Mesothelial cell of epicardium (in vitro differentiated cells): ENCODE results near the gene CTNNA3. TPM values are rescaled to one million over a fixed set of nuclear protein-coding genes. Genes with fewer than 3 reads are reported as not detected.

Experiments used
- DNase-seq, 2 experiments: peaks; one replicate each; pipeline ENCODE4 v3.0.0; 2021; ENCODE audit warnings: low spot score in 2 of 2; ENCODE audit not compliant: unreplicated experiment in 2 of 2
- H3K27ac Mint-ChIP-seq: 2 replicates; pipeline ENCODE4 v1.8.0; 2021; ENCODE audit warnings: mixed read lengths
- H3K27me3 Mint-ChIP-seq: 2 replicates; pipeline ENCODE4 v1.8.0; 2021; ENCODE audit warnings: low read depth, mixed read lengths
- H3K36me3 Mint-ChIP-seq: 2 replicates; pipeline ENCODE4 v1.8.0; 2021; ENCODE audit warnings: mixed read lengths
- H3K4me1 Mint-ChIP-seq: 2 replicates; pipeline ENCODE4 v1.8.0; 2021; ENCODE audit warnings: mixed read lengths
- H3K4me3 Mint-ChIP-seq: 2 replicates; pipeline ENCODE4 v1.8.0; 2021; ENCODE audit warnings: mild to moderate bottlenecking, moderate library complexity, mixed read lengths
- H3K9me3 Mint-ChIP-seq: 2 replicates; pipeline ENCODE4 v1.8.0; 2021; ENCODE audit warnings: mixed read lengths
- total RNA-seq: library from RNA; stranded (reverse); gene quantifications from 3 replicates; pipeline ENCODE4 v1.2.1, GENCODE V29; 2021
- TF ChIP-seq, protein P1 (sequence below): fragments of 200-600 bp; sonication (generic); IDR thresholded peaks from one replicate; pipeline ENCODE4 v1.5.0; 2021; ENCODE audit warnings: antibody characterized with exemption; ENCODE audit not compliant: unreplicated experiment

CTNNA3 gene
- total RNA-seq, 1 donor from 2014 or later: 14.2 TPM

DNA sequence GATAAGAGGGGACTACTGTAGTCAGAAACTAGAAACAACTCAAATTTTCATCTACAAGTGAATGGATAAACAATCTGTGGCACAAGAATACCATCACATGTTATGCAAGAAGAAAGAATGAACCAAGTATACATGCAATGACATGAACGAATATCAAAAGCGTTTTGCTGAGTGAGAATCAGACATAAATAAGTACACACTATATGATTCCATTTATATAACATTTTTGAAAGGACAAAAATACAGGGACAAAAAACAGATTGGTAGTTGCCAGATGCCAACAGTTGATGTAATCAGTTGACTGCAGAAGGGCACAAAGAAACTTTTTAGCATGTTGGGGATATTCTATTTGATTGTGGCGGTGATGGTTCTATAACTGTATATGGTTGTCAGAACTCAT, 33.6 kb downstream of the CTNNA3 start:
- Mint-ChIP-seq H3K9me3 (no peaks in the 10 kb centered on the region), H3K27me3 (no peaks in the 10 kb centered on the region), H3K4me3 (no peak overlapping the region), H3K36me3 (no peaks in the 10 kb centered on the region), H3K27ac (no peak overlapping the region), H3K4me1 (peaks cover 7% of the 10 kb centered on the region)
- TF ChIP-seq, protein P1, sequence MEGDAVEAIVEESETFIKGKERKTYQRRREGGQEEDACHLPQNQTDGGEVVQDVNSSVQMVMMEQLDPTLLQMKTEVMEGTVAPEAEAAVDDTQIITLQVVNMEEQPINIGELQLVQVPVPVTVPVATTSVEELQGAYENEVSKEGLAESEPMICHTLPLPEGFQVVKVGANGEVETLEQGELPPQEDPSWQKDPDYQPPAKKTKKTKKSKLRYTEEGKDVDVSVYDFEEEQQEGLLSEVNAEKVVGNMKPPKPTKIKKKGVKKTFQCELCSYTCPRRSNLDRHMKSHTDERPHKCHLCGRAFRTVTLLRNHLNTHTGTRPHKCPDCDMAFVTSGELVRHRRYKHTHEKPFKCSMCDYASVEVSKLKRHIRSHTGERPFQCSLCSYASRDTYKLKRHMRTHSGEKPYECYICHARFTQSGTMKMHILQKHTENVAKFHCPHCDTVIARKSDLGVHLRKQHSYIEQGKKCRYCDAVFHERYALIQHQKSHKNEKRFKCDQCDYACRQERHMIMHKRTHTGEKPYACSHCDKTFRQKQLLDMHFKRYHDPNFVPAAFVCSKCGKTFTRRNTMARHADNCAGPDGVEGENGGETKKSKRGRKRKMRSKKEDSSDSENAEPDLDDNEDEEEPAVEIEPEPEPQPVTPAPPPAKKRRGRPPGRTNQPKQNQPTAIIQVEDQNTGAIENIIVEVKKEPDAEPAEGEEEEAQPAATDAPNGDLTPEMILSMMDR: no peak
- no peak for DNase-seq

DNA sequence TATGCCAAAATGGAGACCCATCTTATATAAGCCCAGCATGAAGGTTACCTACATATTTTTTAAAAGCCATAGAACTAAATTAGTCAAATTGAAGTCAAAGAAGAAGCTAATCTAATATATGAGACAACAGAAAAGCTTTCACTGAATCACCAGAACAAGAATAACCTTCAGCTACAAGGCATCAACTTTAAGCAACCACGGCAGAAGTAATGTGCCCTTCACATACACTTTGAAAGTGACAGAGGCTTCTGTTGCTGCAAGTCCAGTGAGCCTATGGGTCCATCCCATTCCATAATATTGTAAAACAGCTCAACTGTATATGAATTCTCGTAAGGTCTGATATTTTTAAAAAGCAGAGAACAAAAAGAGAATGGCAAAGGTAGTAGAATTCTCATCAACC, 36.5 kb downstream of the CTNNA3 start:
- H3K4me3 Mint-ChIP-seq: no peak overlapping the region
- H3K9me3 Mint-ChIP-seq: no peaks in the 10 kb centered on the region
- H3K27ac Mint-ChIP-seq: no peak overlapping the region
- no peaks in the 10 kb centered on the region for H3K36me3 Mint-ChIP-seq
- no peaks in the 10 kb centered on the region for H3K27me3 Mint-ChIP-seq
- DNase-seq: no peak
- H3K4me1 Mint-ChIP-seq: peaks cover 2% of the 10 kb centered on the region
- TF ChIP-seq, protein P1: no peak

DNA sequence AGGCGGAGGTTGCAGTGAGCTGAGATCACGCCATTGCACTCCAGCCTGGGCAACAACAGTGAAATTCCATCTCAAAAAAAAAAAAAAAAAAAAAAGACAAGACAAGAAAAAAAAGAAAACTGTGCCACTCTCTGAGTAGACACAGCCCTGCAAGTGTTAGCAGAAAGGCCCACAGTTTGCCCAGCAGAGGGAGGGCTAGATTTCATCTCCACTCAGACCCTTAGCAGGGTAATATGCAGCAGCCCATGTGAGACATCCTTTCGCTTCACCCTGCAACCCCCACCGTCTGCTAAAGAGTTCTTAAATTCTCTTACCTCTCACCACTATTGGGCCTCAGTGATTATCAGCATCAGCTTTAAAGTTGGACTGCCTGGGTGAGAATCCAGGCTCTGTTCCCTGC, 38.2 kb downstream of the CTNNA3 start:
- Mint-ChIP-seq H3K4me3 (no peak overlapping the region), H3K27me3 (no peaks in the 10 kb centered on the region), H3K27ac (no peak overlapping the region), H3K36me3 (no peaks in the 10 kb centered on the region), H3K9me3 (peaks cover 5% of the 10 kb centered on the region), H3K4me1 (no peaks in the 10 kb centered on the region)
- TF ChIP-seq, protein P1: no peak
- no peak for DNase-seq

DNA sequence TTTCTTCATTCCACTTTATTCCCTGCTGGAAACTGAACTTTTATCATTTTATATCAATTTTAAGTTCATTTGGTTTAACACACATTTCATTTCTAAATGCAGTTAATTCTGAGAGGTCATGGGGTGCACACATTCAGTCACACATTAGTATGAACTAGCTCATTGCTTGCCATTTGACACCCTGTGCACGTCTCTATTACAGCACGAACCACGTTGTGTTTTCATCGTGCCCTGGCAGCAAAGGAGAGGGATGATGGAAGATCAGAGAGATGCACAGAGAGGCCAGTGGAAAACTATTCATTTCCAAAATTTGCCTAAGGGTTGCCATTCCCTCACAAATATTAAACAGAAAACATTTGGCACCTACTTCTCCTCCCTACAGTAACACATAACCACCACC, 45.4 kb downstream of the CTNNA3 start:
- no peaks in the 10 kb centered on the region for H3K36me3 Mint-ChIP-seq
- DNase-seq: no peak
- H3K27ac Mint-ChIP-seq: no peak overlapping the region
- TF ChIP-seq, protein P1: no peak
- H3K9me3 Mint-ChIP-seq: peaks cover 5% of the 10 kb centered on the region
- H3K27me3 Mint-ChIP-seq: no peaks in the 10 kb centered on the region
- no peaks in the 10 kb centered on the region for H3K4me1 Mint-ChIP-seq
- no peak overlapping the region for H3K4me3 Mint-ChIP-seq

DNA sequence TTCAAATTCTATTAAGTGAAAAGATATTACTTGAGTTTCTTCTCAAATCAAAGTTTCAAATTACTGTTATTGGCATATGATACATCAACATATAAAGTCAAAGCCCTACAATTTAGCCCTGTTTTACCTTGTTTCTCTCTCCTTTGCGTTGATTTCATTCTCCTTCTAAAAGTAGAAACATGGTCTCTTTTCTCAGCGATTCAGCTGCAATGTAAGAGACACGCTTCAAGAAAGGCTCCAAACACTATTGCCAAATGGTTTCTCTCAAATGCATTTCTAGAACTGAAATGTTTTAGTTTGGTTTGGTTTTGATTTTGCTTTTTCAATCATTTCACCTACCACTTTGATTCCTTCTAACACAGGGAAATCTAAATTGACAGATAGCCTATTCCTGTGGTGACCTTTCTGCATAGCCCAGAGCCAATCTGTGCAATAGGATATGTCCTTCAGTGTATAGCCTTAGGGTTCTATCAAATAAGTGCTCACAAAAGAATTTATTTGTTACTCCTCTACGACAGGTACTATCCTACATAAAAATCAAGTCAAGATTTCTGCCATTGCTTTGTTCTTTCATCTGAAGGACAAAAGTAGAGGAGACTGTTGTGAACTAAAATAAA, 47.3 kb downstream of the CTNNA3 start:
- TF ChIP-seq, protein P1: no peak
- DNase-seq: no peak
- no peak overlapping the region for H3K27ac Mint-ChIP-seq
- no peaks in the 10 kb centered on the region for H3K4me1 Mint-ChIP-seq
- no peak overlapping the region for H3K4me3 Mint-ChIP-seq
- no peaks in the 10 kb centered on the region for H3K27me3 Mint-ChIP-seq
- peaks cover 5% of the 10 kb centered on the region for H3K9me3 Mint-ChIP-seq
- no peaks in the 10 kb centered on the region for H3K36me3 Mint-ChIP-seq

DNA sequence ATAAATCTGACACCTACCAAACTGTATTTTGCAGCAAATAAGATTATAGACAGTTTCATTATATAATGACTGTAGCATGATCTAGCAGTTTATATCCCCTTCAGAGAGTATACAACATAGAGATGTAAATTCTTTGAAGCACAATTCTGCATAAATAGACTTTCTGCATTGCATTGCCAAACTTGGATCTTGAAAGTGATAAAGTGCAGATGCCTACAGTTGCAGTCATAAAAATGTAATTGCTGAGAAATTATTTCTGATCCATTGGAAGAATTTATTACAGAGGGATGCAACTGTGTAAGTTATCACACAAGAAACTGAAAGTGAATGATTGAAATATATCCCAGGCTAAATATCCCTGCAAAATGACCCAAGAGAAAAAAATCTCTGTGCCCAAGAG, 65.1 kb downstream of the CTNNA3 start:
- Mint-ChIP-seq H3K27ac (no peak overlapping the region), H3K4me3 (no peak overlapping the region), H3K4me1 (peaks cover 8% of the 10 kb centered on the region), H3K9me3 (peaks cover 15% of the 10 kb centered on the region), H3K36me3 (no peaks in the 10 kb centered on the region), H3K27me3 (no peaks in the 10 kb centered on the region)
- no peak for DNase-seq
- TF ChIP-seq, protein P1: no peak
